Measurements from ENCODE around the gene CACFD1.

Gene CACFD1

DNA sequence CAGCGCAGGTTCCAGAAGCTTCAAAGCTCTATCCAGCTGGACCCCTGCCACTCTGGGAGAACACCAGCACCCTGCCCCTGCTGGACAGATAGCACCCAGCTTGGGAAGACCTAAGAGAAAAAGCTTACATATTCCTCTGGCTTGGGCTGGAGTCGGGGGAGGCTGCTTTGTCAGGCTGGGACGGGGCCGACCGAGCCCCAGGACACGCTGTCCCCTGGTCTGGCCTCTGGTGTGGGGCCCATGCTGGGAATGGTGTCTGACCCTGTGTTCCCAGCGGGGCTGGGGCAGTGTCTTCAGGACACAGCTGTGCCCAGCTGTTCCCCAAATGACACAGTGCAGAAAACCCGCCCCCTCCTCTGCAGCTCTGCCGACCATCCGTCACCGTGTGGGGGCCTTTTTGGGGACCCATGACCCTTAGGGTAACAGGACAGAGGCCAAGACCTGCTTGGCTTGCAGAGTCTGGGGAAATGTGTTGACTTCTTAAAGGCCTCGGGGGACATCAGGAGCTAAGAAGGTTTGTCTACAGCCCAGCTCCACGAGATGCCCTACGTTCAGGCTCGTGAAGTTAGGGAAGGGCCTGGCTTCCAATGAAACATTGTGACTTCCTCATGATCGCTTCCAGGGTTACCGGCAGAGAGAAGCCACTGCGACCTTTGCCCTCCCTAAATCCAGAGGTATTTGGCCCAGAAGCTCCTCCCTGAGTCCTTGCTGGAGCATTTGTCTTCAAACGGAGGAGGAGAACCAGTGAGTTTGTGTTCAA, 39.5 kb downstream of the CACFD1 start:
- Histone ChIP-seq H3K27me3 (ENCODE audit: control insufficient read depth, insufficient read depth, low read length) (no peaks in the 10 kb centered on the region), H3K4me1 (ENCODE audit: control insufficient read depth, insufficient read depth, low read length) (no peaks in the 10 kb centered on the region), H3K4me3 (ENCODE audit: low read depth, low read length) (no peak overlapping the region)

DNA sequence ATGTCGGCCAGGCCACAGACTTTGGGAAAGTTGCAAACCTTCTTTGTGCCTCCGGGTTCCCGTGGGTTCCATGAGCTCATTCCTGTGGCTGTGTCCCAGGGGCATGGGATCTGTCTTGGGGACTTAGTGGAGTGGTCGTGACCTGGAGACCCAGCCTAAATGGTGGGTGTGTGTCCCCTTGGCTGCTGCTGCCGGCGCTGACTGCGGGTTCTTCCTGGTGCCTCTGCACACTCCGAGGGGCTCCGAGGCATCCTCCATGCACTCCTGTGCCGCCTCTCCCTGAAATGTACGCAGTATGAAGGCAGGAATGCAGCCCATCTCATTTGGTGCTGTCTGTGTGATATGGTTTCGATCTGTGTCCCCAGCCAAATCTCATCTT, 40.1 kb downstream of the CACFD1 start:
- Histone ChIP-seq H3K36me3 (ENCODE audit: control insufficient read depth, insufficient read depth, low read length) (no peaks in the 10 kb centered on the region), H3K9ac (ENCODE audit: low read depth, low read length) (no peak overlapping the region), H3K27me3 (ENCODE audit: control insufficient read depth, insufficient read depth, low read length) (no peaks in the 10 kb centered on the region), H3K9me3 (ENCODE audit: control insufficient read depth, insufficient read depth, low read length) (no peaks in the 10 kb centered on the region), H3K4me3 (ENCODE audit: low read depth, low read length) (no peak overlapping the region), H3K4me1 (ENCODE audit: control insufficient read depth, insufficient read depth, low read length) (no peaks in the 10 kb centered on the region)

More for the DNA sequence above, 39.5 kb downstream of the CACFD1 start:
- H3K9me3 ChIP-seq (ENCODE audit: control insufficient read depth, insufficient read depth, low read length) = no peaks in the 10 kb centered on the region
- no peak overlapping the region for H3K9ac ChIP-seq (ENCODE audit: low read depth, low read length)
- no peaks in the 10 kb centered on the region for H3K36me3 ChIP-seq (ENCODE audit: control insufficient read depth, insufficient read depth, low read length)

DNA sequence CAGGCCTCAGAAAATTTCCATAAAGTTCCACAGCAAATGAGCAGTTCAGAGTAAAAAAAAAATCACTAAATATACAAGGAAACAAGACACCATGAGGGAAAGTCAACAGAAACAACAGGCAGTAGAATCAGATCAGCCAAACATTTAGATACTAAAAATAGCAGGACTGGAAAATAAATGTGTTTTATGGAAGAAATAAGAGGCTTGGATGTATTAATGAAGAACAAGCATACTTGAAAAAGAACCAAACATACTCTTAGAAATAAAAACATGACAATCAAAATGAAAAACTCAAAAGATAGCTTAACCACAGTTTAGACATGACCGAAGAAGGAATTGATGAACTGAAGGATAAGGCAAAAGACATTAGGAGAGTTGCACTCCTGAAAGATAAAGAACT, 42.3 kb downstream of the CACFD1 start:
- Histone ChIP-seq H3K4me3 (ENCODE audit: low read depth, low read length) (no peak overlapping the region), H3K4me1 (ENCODE audit: control insufficient read depth, insufficient read depth, low read length) (no peaks in the 10 kb centered on the region), H3K9ac (ENCODE audit: low read depth, low read length) (no peak overlapping the region), H3K9me3 (ENCODE audit: control insufficient read depth, insufficient read depth, low read length) (no peaks in the 10 kb centered on the region), H3K27me3 (ENCODE audit: control insufficient read depth, insufficient read depth, low read length) (no peaks in the 10 kb centered on the region), H3K36me3 (ENCODE audit: control insufficient read depth, insufficient read depth, low read length) (no peaks in the 10 kb centered on the region)

DNA sequence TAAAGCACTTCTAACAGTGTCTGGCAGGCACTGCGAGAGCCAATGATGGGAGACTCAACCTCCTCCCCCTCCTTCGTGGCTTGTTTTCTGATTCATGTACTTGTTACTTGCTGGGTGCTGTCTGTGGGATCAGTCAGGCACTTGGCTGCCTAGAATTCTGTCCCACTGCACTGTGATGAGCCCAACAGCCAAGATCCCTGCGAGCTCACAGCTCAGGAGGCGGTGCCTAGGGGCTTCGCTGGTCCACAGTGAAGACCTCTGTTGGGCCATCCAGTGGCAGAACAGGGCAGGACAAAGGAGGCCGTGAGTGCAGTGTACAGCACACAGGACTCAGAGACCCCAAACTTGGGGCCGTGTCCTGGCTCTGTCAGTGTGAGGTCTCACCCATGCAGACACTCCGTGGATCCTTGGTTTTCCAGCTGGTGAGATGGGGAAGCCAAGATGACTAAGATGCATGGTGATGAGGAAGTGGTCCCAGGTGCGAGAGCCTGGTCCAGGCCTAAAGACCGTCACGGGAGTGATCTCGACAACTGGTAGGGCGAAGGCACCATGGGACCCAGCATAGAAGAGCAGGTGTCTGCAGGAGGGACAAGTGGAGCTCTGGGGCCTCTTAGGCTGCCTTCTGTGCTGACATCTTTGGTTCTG, 45.5 kb downstream of the CACFD1 start:
- Histone ChIP-seq H3K9me3 (ENCODE audit: control insufficient read depth, insufficient read depth, low read length) (no peaks in the 10 kb centered on the region), H3K27me3 (ENCODE audit: control insufficient read depth, insufficient read depth, low read length) (no peaks in the 10 kb centered on the region), H3K9ac (ENCODE audit: low read depth, low read length) (no peak overlapping the region)

DNA sequence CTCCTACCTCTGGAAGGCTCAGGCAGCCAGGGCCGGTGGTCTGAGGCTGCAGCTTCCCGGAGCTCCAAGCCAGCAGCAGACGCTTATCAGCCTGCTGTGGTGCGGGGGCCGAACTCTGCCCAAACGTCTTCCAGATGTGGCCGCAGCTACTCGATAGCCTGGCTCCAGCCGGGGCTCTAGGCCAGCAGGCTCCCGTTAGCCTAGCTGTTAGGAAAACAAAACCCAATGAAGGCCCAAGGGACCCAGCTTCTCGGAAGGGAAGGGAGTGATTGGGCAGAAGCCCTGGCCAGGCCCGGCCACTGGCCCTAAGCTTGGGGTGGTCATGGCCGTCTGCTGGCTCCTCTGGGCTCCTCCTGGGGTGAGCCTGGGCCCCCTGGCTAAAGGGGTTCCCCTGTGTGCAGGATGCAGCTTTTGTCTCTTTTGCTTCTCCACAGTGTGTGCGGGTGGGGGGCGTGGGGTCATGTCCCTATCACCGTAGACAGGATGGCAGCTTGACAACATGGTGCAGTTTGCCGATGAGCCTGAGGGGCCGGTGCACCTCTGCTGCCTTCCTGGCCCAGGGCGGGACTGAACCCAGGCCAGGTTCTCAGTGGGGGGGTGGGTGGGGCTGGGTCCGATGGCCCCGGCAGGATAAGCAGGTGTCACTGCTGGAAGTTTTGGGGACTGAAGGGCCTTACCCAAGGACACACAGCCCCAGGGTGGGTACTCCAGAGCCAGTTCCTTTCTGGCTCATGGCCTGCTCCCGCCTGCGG, 46.3 kb downstream of the CACFD1 start:
- Histone ChIP-seq H3K9me3 (ENCODE audit: control insufficient read depth, insufficient read depth, low read length) (no peaks in the 10 kb centered on the region), H3K4me1 (ENCODE audit: control insufficient read depth, insufficient read depth, low read length) (peaks cover 2% of the 10 kb centered on the region), H3K4me3 (ENCODE audit: low read depth, low read length) (no peak overlapping the region), H3K27me3 (ENCODE audit: control insufficient read depth, insufficient read depth, low read length) (no peaks in the 10 kb centered on the region), H3K9ac (ENCODE audit: low read depth, low read length) (no peak overlapping the region), H3K36me3 (ENCODE audit: control insufficient read depth, insufficient read depth, low read length) (no peaks in the 10 kb centered on the region)

More for the DNA sequence above, 45.5 kb downstream of the CACFD1 start:
- Histone ChIP-seq H3K36me3 (ENCODE audit: control insufficient read depth, insufficient read depth, low read length) (no peaks in the 10 kb centered on the region), H3K4me3 (ENCODE audit: low read depth, low read length) (no peak overlapping the region), H3K4me1 (ENCODE audit: control insufficient read depth, insufficient read depth, low read length) (peaks cover 2% of the 10 kb centered on the region)

DNA sequence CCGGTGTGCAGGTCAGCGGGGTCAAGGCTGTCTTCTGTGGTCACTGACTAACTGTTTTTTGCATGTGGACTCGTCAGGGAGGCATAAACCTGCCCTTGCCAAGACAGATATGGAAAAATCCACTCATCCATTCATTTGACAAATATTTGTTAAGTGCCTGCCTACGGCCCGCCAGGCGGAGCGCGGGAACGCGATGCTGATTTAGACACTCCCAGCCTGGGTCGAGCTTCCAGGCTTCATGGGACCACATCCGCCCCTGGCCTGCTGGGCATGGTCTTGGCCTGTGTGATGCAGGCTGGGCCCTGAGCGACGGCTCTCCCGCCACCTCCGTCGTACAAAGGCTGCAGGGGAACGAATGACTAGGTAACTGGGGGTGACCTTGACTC, 46.9 kb downstream of the CACFD1 start:
- Histone ChIP-seq H3K9me3 (ENCODE audit: control insufficient read depth, insufficient read depth, low read length) (no peaks in the 10 kb centered on the region), H3K4me3 (ENCODE audit: low read depth, low read length) (no peak overlapping the region), H3K27me3 (ENCODE audit: control insufficient read depth, insufficient read depth, low read length) (no peaks in the 10 kb centered on the region), H3K4me1 (ENCODE audit: control insufficient read depth, insufficient read depth, low read length) (peaks cover 2% of the 10 kb centered on the region), H3K9ac (ENCODE audit: low read depth, low read length) (no peak overlapping the region), H3K36me3 (ENCODE audit: control insufficient read depth, insufficient read depth, low read length) (no peaks in the 10 kb centered on the region)

DNA sequence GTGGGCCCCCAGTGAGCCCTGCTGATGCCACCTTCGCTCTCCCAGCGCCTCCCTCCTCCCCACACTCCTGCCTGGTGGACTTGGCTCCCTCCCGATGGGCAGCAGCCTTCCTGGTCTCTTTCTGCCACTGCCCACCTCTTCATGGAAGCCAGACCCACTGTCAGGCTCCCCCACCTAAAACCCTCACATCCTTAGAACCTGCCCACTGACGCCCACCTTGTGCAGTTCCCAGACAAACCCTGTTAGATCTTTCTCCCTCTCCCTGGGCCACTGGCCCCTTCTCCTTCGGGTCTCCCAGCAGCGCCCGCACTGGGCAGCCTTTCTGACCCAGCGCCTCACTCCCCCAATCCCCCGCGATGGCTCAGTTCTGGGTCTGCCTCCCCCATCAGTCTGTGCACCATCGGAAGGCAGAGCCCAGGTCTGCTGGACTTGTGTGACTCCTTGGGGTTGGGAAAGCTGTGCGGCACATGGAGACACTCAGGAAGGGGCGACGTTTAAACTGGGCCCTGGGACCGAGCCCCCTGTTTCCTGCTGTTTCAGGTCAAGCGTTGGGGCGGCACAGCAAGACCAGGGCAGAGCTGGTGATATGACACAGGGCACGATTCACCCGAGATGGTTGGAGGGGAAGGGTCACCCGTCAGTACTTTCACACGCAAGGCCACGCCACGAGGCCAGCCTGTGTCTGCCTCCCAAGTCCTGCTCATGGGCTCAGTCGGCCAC, 47.6 kb downstream of the CACFD1 start:
- peaks cover 2% of the 10 kb centered on the region for H3K4me1 ChIP-seq (ENCODE audit: control insufficient read depth, insufficient read depth, low read length)
- H3K36me3 ChIP-seq (ENCODE audit: control insufficient read depth, insufficient read depth, low read length) = no peaks in the 10 kb centered on the region
- no peak overlapping the region for H3K9ac ChIP-seq (ENCODE audit: low read depth, low read length)
- H3K9me3 ChIP-seq (ENCODE audit: control insufficient read depth, insufficient read depth, low read length) = no peaks in the 10 kb centered on the region
- H3K4me3 ChIP-seq (ENCODE audit: low read depth, low read length) = no peak overlapping the region
- no peaks in the 10 kb centered on the region for H3K27me3 ChIP-seq (ENCODE audit: control insufficient read depth, insufficient read depth, low read length)

DNA sequence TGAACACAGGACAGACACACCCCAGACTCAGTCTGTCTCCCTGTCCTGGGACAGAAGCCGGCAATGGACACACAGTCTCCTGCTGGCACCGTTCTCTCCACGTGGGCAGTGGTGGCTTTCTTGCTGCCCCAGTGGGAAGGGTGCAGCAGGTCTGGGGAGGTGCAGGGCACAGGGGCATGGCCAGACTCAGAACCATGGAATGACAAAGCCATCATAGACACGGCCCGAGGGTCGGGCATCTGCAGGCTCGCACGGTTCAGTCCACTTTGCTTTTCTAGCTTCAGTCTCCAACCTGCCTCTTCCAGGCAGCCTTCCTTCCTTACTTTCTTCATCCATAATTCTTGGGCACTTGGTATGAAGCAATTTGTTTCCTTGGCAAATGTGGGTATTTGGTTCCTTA, 48.3 kb downstream of the CACFD1 start:
- H3K4me3 ChIP-seq (ENCODE audit: low read depth, low read length) = no peak overlapping the region
- peaks cover 2% of the 10 kb centered on the region for H3K4me1 ChIP-seq (ENCODE audit: control insufficient read depth, insufficient read depth, low read length)
- H3K9me3 ChIP-seq (ENCODE audit: control insufficient read depth, insufficient read depth, low read length) = no peaks in the 10 kb centered on the region
- no peak overlapping the region for H3K9ac ChIP-seq (ENCODE audit: low read depth, low read length)
- no peaks in the 10 kb centered on the region for H3K27me3 ChIP-seq (ENCODE audit: control insufficient read depth, insufficient read depth, low read length)
- no peaks in the 10 kb centered on the region for H3K36me3 ChIP-seq (ENCODE audit: control insufficient read depth, insufficient read depth, low read length)

DNA sequence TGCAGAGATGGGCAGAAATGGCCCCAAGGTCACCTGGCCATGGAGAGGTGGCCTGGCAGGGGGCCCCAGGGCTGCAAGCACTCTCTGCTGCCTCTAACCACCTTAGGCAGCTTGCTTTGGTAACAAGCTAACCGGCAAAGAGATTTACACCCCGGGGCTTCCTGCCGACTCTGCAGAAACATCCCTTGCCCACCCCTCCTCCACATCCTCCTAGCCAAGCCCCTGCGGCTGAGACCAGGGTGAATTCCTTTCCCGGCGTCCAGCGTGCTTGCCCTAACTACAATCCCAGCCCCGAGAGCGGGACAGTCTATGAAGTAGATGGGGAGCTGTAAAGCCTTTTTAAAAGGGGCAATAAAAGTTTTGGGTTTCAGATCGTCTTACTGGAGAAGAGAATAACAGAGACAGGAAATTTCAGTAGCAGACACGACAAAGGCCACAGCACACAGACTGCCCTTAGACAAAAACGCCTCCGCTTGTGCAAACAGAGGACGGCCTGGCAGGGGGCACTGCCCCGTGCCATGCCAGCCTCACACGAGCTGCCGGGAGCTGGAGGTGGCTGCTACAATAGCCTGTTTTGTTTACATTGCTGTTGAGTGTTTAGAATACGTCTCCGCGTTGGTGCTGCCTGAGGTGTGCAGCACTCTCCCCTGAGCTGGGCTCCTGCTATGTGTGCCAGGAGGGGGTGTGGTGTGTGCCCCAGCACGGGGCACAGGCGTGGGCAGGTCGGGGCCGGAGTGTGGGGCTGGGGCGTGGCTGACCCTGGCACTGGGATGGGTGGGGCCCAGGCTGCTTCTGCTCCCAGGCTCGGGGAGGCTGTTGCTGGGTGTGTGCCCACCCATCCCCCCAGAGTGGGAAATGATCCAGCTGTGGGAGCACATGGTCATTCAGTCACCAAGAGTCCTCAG, 49.7 kb downstream of the CACFD1 start:
- Histone ChIP-seq H3K36me3 (ENCODE audit: control insufficient read depth, insufficient read depth, low read length) (no peaks in the 10 kb centered on the region), H3K4me1 (ENCODE audit: control insufficient read depth, insufficient read depth, low read length) (peaks cover 2% of the 10 kb centered on the region), H3K27me3 (ENCODE audit: control insufficient read depth, insufficient read depth, low read length) (no peaks in the 10 kb centered on the region), H3K9me3 (ENCODE audit: control insufficient read depth, insufficient read depth, low read length) (no peaks in the 10 kb centered on the region), H3K4me3 (ENCODE audit: low read depth, low read length) (no peak overlapping the region), H3K9ac (ENCODE audit: low read depth, low read length) (no peak overlapping the region)

DNA sequence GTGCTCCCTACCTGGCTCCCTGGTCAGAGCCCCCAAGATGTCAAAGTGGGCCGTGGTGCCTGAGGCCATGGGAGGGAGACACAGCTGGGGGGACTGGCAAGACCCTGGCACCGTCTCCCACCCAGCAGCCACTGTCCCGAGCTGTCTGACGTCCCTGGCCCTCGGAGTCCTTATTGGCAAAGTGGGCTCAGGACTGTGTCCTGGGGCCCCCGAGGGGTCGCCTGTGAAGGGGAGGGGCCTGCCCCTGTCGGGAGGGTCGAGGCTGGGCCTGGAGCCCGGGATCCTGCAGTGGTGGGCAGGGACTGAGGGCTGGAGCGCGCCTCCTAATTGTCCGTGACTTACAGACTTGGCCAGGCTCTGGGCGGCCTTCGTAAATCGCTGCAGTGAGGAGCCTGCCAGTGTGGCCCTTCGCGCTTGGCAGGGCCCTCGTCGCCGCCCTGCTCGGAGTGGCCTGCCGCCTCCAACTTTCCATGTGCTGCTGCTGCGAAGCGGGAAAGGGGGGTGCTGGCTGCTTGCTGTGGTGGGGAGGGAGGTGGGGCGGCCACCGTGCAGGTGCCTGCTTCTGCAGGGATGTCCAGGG, 51.2 kb downstream of the CACFD1 start:
- Histone ChIP-seq H3K4me1 (ENCODE audit: control insufficient read depth, insufficient read depth, low read length) (peaks cover 2% of the 10 kb centered on the region), H3K9me3 (ENCODE audit: control insufficient read depth, insufficient read depth, low read length) (no peaks in the 10 kb centered on the region), H3K36me3 (ENCODE audit: control insufficient read depth, insufficient read depth, low read length) (no peaks in the 10 kb centered on the region), H3K9ac (ENCODE audit: low read depth, low read length) (no peak overlapping the region), H3K4me3 (ENCODE audit: low read depth, low read length) (no peak overlapping the region), H3K27me3 (ENCODE audit: control insufficient read depth, insufficient read depth, low read length) (no peaks in the 10 kb centered on the region)

All from iPS-15b (cell line).